AG04450 (cell line): Measurements from ENCODE around the gene MIGA1. TPM values are rescaled to one million over a fixed set of nuclear protein-coding genes. Genes with fewer than 3 reads are reported as not detected.
"Not testable (repeated sequence)": the region's sequence is repeated elsewhere in the genome, so short reads cannot be mapped to it uniquely, and the experiment has no call there.

ENCODE experiments used
- CTCF ChIA-PET: fragments of 300-600, 350-600 bp; formaldehyde crosslinking; extraction: SDS; loops from one replicate; lab custom pipeline; 2022; ENCODE audit warnings: antibody characterized with exemption, inconsistent platforms; lab: Charles Lee
- POLR2A ChIA-PET: fragments of 350-600 bp; formaldehyde crosslinking; extraction: SDS; loops from one replicate; lab custom pipeline; 2021; ENCODE audit warnings: antibody characterized with exemption, inconsistent platforms; lab: Yijun Ruan, JAX
- DNase-seq: peaks from one replicate; pipeline ENCODE4 v3.0.0-alpha.2; 2011; ENCODE audit warnings: low read depth, low spot score
- H3K27ac ChIP-seq: one replicate; pipeline ENCODE4 v1.5.1; 2012; ENCODE audit warnings: low read depth, low read length, control low read depth
- H3K27me3 ChIP-seq: one replicate; pipeline ENCODE4 v1.6.0; 2012; ENCODE audit warnings: low read length; ENCODE audit not compliant: control insufficient read depth, insufficient read depth
- H3K4me3 ChIP-seq: 2 replicates; pipeline ENCODE4 v1.5.1; 2011; ENCODE audit warnings: mild to moderate bottlenecking, low read depth, low read length, control low read depth
- H3K9me3 ChIP-seq: 2 replicates; pipeline ENCODE4 v1.5.1; 2012; ENCODE audit warnings: low read length; ENCODE audit not compliant: control insufficient read depth, insufficient read depth
- CTCF ChIP-seq: IDR thresholded peaks from 2 replicates; pipeline ENCODE4 v1.5.1; 2011; ENCODE audit warnings: low read depth, low read length, control low read depth, inconsistent platforms
- polyA plus RNA-seq: library from polyadenylated mRNA; depleted of rRNA; stranded (reverse); fragments of >200 nt; gene quantifications from 2 replicates; pipeline ENCODE4 v1.2.3, GENCODE V29; 2011

MIGA1 gene
- polyA plus RNA-seq, 1 experiment, result 5.5 TPM

- DNase-seq, result peak; percentile 56
- Histone ChIP-seq H3K27me3 (no peaks in the 10 kb centered on the region), H3K9me3 (no peaks in the 10 kb centered on the region), H3K4me3 (no peak overlapping the region), H3K27ac (peak overlapping the region; percentile 31)
- peak; percentile 21; the same call in 1 of the 2 replicates for TF ChIP-seq CTCF
- CTCF ChIA-PET, result interaction anchor here (0.6 to 1.7 kb wide), 6 partner anchors 10 to 98 kb away, joined by 3 to 7 read pairs (median 3); no protein-coding TSS in a partner anchor
- POLR2A ChIA-PET, result interaction anchor here (0.8 to 0.9 kb wide), 2 partner anchors 32 to 63 kb away, joined by 3 to 6 read pairs; partner anchors contain the start of gene NEXN
These were observed 45.8 kb downstream of the MIGA1 start for GRCh38 chr1:77825131-77825709.

- H3K27ac ChIP-seq, H3K9me3 ChIP-seq, H3K27me3 ChIP-seq, DNase-seq, H3K4me3 ChIP-seq: not testable (repeated sequence)
- POLR2A ChIA-PET, result interaction anchor here (0.9 kb wide), 1 partner anchor 178 kb away, joined by 3 read pairs; the partner anchor contains the start of gene DNAJB4
- CTCF ChIA-PET, result interaction anchor here (1.7 kb wide), 1 partner anchor 14 kb away, joined by 6 read pairs; no protein-coding TSS in a partner anchor
These were observed 47.4 kb downstream of the MIGA1 start for GRCh38 chr1:77826851-77827250.

- CTCF ChIA-PET, result no interaction called here
- H3K4me3 ChIP-seq, result no peak overlapping the region
- no peaks in the 10 kb centered on the region for H3K27me3 ChIP-seq
- POLR2A ChIA-PET, result interaction anchor here (0.7 kb wide), 1 partner anchor 60 kb away, joined by 10 read pairs; the partner anchor contains the start of gene NEXN
- DNase-seq, result no peak
- no peak overlapping the region for H3K27ac ChIP-seq
- no peak for TF ChIP-seq CTCF
- no peaks in the 10 kb centered on the region for H3K9me3 ChIP-seq
These were observed 48.6 kb downstream of the MIGA1 start for GRCh38 chr1:77828098-77828497.

- CTCF ChIA-PET, result no interaction called here
- POLR2A ChIA-PET, result interaction anchor here (0.8 kb wide), 1 partner anchor 58 kb away, joined by 3 read pairs; the partner anchor contains the start of gene NEXN
- H3K27me3 ChIP-seq, result no peaks in the 10 kb centered on the region
- DNase-seq, result no peak
- no peaks in the 10 kb centered on the region for H3K9me3 ChIP-seq
- H3K27ac ChIP-seq, result no peak overlapping the region
- no peak for TF ChIP-seq CTCF
- no peak overlapping the region for H3K4me3 ChIP-seq
These were observed 50.4 kb downstream of the MIGA1 start for GRCh38 chr1:77829851-77830250.

- ChIA-PET CTCF (no interaction called here), POLR2A (no interaction called here)
- DNase-seq, result no peak
- no peak for TF ChIP-seq CTCF
- Histone ChIP-seq H3K4me3 (no peak overlapping the region), H3K27ac (no peak overlapping the region), H3K9me3 (no peaks in the 10 kb centered on the region), H3K27me3 (no peaks in the 10 kb centered on the region)
These were observed 51.5 kb downstream of the MIGA1 start for GRCh38 chr1:77830946-77831345.
